ENCODE data around the gene CELA1.

- TF ChIP-seq FOXM1 (IDR thresholded peaks at IDR 0.05; ENCODE audit: borderline replicate concordance), result no peak
- TF ChIP-seq SUZ12 (IDR thresholded peaks at IDR 0.05), result no peak
- TF ChIP-seq ZNF384 (IDR thresholded peaks at IDR 0.05), result peak; percentile 56
- TF ChIP-seq BHLHE40 (IDR thresholded peaks at IDR 0.05; ENCODE audit: borderline replicate concordance), result no peak
- TF ChIP-seq FOXK2 (IDR thresholded peaks at IDR 0.05), result no peak
- TF ChIP-seq ELF4 (IDR thresholded peaks at IDR 0.05), result no peak
- no peak for TF ChIP-seq ARNT (IDR thresholded peaks at IDR 0.05)
- no peak for TF ChIP-seq TARDBP (IDR thresholded peaks at IDR 0.05)
- no peak for TF ChIP-seq SP1 (IDR thresholded peaks at IDR 0.05)
- TF ChIP-seq LEF1 (IDR thresholded peaks at IDR 0.05; ENCODE audit: borderline replicate concordance), result no peak
- no peak for TF ChIP-seq HDGF (IDR thresholded peaks at IDR 0.05; ENCODE audit: borderline replicate concordance)
- TF ChIP-seq NFRKB (IDR thresholded peaks at IDR 0.05), result no peak
- no peak for TF ChIP-seq FOXA1 (IDR thresholded peaks at IDR 0.05)
- no peak; the same call in 1 of the 2 replicates for TF ChIP-seq L3MBTL2 (conservative IDR thresholded peaks at IDR 0.05)
Measured at GRCh38 chr12:51392556-51393237, 46.2 kb upstream of the CELA1 start.

All from HEK293T (cell line).